GM23248 (cell line): Measurements from ENCODE around the gene UCKL1. TPM values are rescaled to one million over a fixed set of nuclear protein-coding genes. Genes with fewer than 3 reads are reported as not detected.

Experiments
- DNase-seq: peaks from one replicate; pipeline ENCODE4 v3.0.0-alpha.2; 2015
- H2AFZ ChIP-seq: fragments of 200-600 bp; sonication (generic); 2 replicates; pipeline ENCODE4 v1.6.1; 2016; ENCODE audit warnings: antibody characterized with exemption
- H3F3A ChIP-seq: fragments of 200-600 bp; sonication (generic); 2 replicates; pipeline ENCODE4 v1.6.1; 2016; ENCODE audit warnings: mild to moderate bottlenecking, antibody characterized with exemption, mixed run types; ENCODE audit not compliant: insufficient read depth
- H3K27ac ChIP-seq: fragments of 200-600 bp; sonication (generic); 2 replicates; pipeline ENCODE4 v1.5.1; 2016; ENCODE audit warnings: mild to moderate bottlenecking
- H3K27me3 ChIP-seq: fragments of 200-600 bp; sonication (generic); replicated peaks from 2 replicates; pipeline ENCODE4 v1.6.1; 2016; ENCODE audit warnings: mild to moderate bottlenecking; ENCODE audit not compliant: insufficient read depth
- H3K36me3 ChIP-seq: fragments of 200-600 bp; sonication (generic); 2 replicates; pipeline ENCODE4 v1.6.1; 2016; ENCODE audit warnings: low read depth, mild to moderate bottlenecking
- H3K4me1 ChIP-seq: fragments of 200-600 bp; sonication (generic); 2 replicates; pipeline ENCODE4 v1.6.1; 2016; ENCODE audit warnings: mild to moderate bottlenecking; ENCODE audit not compliant: insufficient read depth
- H3K4me2 ChIP-seq: fragments of 200-600 bp; sonication (generic); one replicate; pipeline ENCODE4 v1.6.1; 2016; ENCODE audit warnings: mild to moderate bottlenecking; ENCODE audit not compliant: unreplicated experiment
- H3K4me3 ChIP-seq: fragments of 200-600 bp; sonication (generic); 2 replicates; pipeline ENCODE4 v1.5.1; 2016; ENCODE audit warnings: mild to moderate bottlenecking
- H3K79me2 ChIP-seq: fragments of 200-600 bp; sonication (generic); 2 replicates; pipeline ENCODE4 v1.6.1; 2016; ENCODE audit warnings: mild to moderate bottlenecking; ENCODE audit not compliant: insufficient read depth
- H3K9ac ChIP-seq: fragments of 200-600 bp; sonication (generic); 2 replicates; pipeline ENCODE4 v1.6.1; 2016; ENCODE audit warnings: mild to moderate bottlenecking
- H3K9me2 ChIP-seq: fragments of 200-600 bp; sonication (generic); 2 replicates; pipeline ENCODE4 v1.6.1; 2016; ENCODE audit warnings: mixed run types, mild to moderate bottlenecking, moderate library complexity; ENCODE audit not compliant: insufficient read depth
- H3K9me3 ChIP-seq: fragments of 200-600 bp; sonication (generic); one replicate; pipeline ENCODE4 v1.6.1; 2017; ENCODE audit warnings: low read depth
- H4K20me1 ChIP-seq: fragments of 200-600 bp; sonication (generic); 2 replicates; pipeline ENCODE4 v1.6.0; 2016; ENCODE audit not compliant: insufficient read depth
- EZH2 ChIP-seq: fragments of 200-600 bp; sonication (generic); IDR thresholded peaks from 2 replicates; pipeline ENCODE4 v1.6.1; 2018; ENCODE audit warnings: antibody characterized with exemption, mild to moderate bottlenecking; ENCODE audit not compliant: insufficient read depth, poor library complexity, severe bottlenecking
- EZH2phosphoT487 ChIP-seq: fragments of 200-600 bp; sonication (generic); IDR thresholded peaks from 2 replicates; pipeline ENCODE4 v1.6.1; 2018; ENCODE audit warnings: antibody characterized with exemption, moderate library complexity, mild to moderate bottlenecking, low read depth; ENCODE audit not compliant: insufficient read depth
- WGBS, 2 experiments: methylation state at CpG; one replicate each; pipeline ENCODE4 v1.1.6; 2015 to 2017; ENCODE audit warnings: low lambda C conversion rate in 2 of 2, low coverage in 1 of 2; ENCODE audit errors: missing lambda C conversion rate in 2 of 2; 5-methylcytosine and 5-hydroxymethylcytosine counted together
- in situ Hi-C: fragments of 300-500 bp; cut with MboI; formaldehyde crosslinking; loops from 2 replicates; pipeline ENCODE4 v1.15.0; 2020
- polyA plus RNA-seq: library from polyadenylated mRNA; unstranded; fragments of >200 nt; fragmentation: Nextera tagmentation; extraction: Ambion mirVana; gene quantifications from 2 replicates; pipeline ENCODE4 v1.2.1, GENCODE V29; 2016
- total RNA-seq: library from RNA; depleted of rRNA; stranded (reverse); fragments of >200 nt; shearing (Covaris generic); gene quantifications from 2 replicates; pipeline ENCODE4 v1.2.3, GENCODE V29; 2014; rRNA removed

The UCKL1 gene
- 17.6 and 21.5 TPM in 2 replicates for total RNA-seq
- 28.8 and 33.4 TPM in 2 replicates for polyA plus RNA-seq

DNA sequence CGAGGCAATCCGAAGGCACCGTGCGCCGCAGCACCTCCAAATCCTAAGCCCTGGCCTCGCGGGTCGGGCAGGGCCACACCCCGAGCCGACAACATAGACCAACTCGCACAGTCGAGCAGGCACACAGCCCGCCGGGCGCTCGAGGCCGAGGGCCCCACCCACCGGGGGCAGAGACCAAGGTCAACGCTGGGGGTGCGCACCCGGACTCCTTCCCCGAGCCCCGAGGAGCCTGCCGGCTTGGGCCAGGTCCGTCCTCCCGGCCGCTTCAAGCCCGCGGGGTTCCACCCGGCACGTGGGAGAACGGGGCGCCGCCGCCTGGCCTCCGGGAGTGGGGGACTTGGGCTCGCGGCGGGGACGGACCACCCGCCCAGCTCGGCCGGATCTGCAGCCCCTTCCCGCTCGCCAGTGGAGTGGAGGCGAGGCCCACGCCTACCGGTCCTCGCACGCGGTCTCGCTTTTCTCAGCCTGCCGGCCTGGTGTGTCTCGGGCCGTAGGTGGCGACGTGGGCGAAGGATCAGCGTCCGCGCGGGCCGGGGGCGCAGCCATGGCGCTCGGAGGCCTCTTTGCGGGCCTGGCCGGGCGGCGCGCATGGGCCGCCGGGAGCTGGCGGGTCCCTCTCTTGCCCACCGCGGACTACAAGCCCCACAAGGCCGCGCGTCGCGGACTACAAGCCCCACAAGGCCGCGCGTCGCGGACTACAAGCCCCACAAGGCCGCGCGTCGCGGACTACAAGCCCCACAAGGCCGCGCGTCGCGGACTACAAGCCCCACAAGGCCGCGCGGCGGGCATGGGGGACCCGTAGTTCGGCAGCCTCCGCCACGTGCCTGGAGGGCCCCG, at the start of gene UCKL1:
TSS of gene UCKL1 (minus strand) at position 590 of the 837 bp plus-strand sequence. CDS start at position 546, 44 bp downstream.
- no peaks in the 10 kb centered on the region for H4K20me1 ChIP-seq
- TF ChIP-seq EZH2 (no peak), EZH2phosphoT487 (no peak)
- H3K9me3 ChIP-seq: no peaks in the 10 kb centered on the region
- H2AFZ ChIP-seq: peak within 1 kb of the TSS; percentile 85
- peaks cover 22% of the 10 kb centered on the region for H3K4me1 ChIP-seq
- H3K79me2 ChIP-seq: peaks cover 51% of the 10 kb centered on the region
- no peaks in the 10 kb centered on the region for H3F3A ChIP-seq
- DNase-seq: peak; percentile 97
- peak within 1 kb of the TSS; percentile 94 for H3K9ac ChIP-seq
- peak within 1 kb of the TSS; percentile 87 for H3K4me2 ChIP-seq
- H3K4me3 ChIP-seq: peak within 1 kb of the TSS; percentile 92
- H3K27ac ChIP-seq: peak within 1 kb of the TSS; percentile 76
- in situ Hi-C loops: no loop called here
- H3K9me2 ChIP-seq: no peaks in the 10 kb centered on the region
- no peaks in the 10 kb centered on the region for H3K27me3 ChIP-seq
- H3K36me3 ChIP-seq: no peaks in the 10 kb centered on the region
- 1% methylated on average over 84 to 89 of the region's 105 CpGs for WGBS, 2 experiments

DNA sequence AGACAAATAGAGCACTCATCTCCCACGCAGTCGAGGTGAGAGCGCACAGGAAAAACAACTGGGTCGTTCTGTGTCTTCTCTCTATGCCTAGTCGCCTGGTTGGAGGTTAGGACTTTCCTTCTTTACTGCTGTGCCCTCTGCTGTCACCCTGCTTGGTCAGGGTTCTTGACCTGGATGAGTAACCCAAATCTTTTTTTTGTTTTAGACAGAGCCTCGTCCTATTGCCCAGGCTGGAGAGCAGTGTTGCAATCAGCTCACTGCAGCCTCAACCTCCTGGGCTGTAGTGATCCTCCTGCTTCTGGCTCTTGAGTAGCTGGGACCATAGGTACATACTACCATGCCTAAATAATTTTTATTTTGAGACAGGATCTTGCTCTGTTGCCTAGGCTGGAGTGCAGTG, 49.2 kb upstream of the UCKL1 start:
- 80 to 82% methylated on average over 6 of the region's 6 CpGs for WGBS, 2 experiments
- Histone ChIP-seq H3K4me2 (no peak overlapping the region), H2AFZ (no peak overlapping the region), H3K9me2 (no peaks in the 10 kb centered on the region), H3K9me3 (no peaks in the 10 kb centered on the region), H3K27me3 (no peaks in the 10 kb centered on the region), H3K9ac (no peak overlapping the region), H3F3A (no peaks in the 10 kb centered on the region), H4K20me1 (peaks cover 4% of the 10 kb centered on the region; the same call in 1 of the 2 replicates), H3K4me1 (no peaks in the 10 kb centered on the region), H3K79me2 (peaks cover 16% of the 10 kb centered on the region), H3K36me3 (peaks cover 22% of the 10 kb centered on the region; the same call in 1 of the 2 replicates), H3K27ac (no peak overlapping the region), H3K4me3 (no peak overlapping the region)
- in situ Hi-C loops: no loop called here
- peak; percentile 35 for DNase-seq
- TF ChIP-seq EZH2: no peak
- no peak for TF ChIP-seq EZH2phosphoT487

- Histone ChIP-seq H3K27me3 (no peaks in the 10 kb centered on the region), H3K36me3 (peaks cover 22% of the 10 kb centered on the region; the same call in 1 of the 2 replicates), H3K9ac (no peak overlapping the region), H3K9me2 (no peaks in the 10 kb centered on the region), H2AFZ (no peak overlapping the region), H3K4me1 (no peaks in the 10 kb centered on the region), H3K4me3 (no peak overlapping the region), H3K79me2 (peaks cover 16% of the 10 kb centered on the region), H3K9me3 (no peaks in the 10 kb centered on the region), H3K4me2 (no peak overlapping the region), H4K20me1 (0 out of 2 replicates have a peak, but pooled peaks cover 4% of the 10 kb centered on the region), H3F3A (no peaks in the 10 kb centered on the region), H3K27ac (no peak overlapping the region)
- DNase-seq: no peak
- in situ Hi-C loops: no loop called here
- WGBS, 2 experiments: 36 to 46% methylated on average over 7 of the region's 7 CpGs
- TF ChIP-seq EZH2: no peak
- no peak for TF ChIP-seq EZH2phosphoT487
These were observed 47.9 kb upstream of the UCKL1 start for GRCh38 chr20:64003960-64004725.

- Histone ChIP-seq H3F3A (no peaks in the 10 kb centered on the region), H4K20me1 (no peaks in the 10 kb centered on the region), H3K9me3 (no peaks in the 10 kb centered on the region), H3K79me2 (no peaks in the 10 kb centered on the region; the same call in 1 of the 2 replicates), H3K4me2 (no peak overlapping the region), H3K27me3 (no peaks in the 10 kb centered on the region), H3K9ac (no peak overlapping the region), H3K9me2 (no peaks in the 10 kb centered on the region), H3K4me3 (no peak overlapping the region), H3K4me1 (no peaks in the 10 kb centered on the region), H3K27ac (no peak overlapping the region), H3K36me3 (peaks cover 16% of the 10 kb centered on the region; the same call in 1 of the 2 replicates), H2AFZ (no peak overlapping the region)
- no peak for DNase-seq
- TF ChIP-seq EZH2 (no peak), EZH2phosphoT487 (no peak)
- WGBS, 2 experiments: 83 to 87% methylated on average over 11 of the region's 11 CpGs
- in situ Hi-C loops: no loop called here
These were observed 45.4 kb upstream of the UCKL1 start for GRCh38 chr20:64001607-64002011.
